Measurements from ENCODE around the gene DPP9.

The DPP9 gene

GRCh38 chr19:4723595-4724514, at the start of gene DPP9:
DPP9 (minus strand) TSS chr19:4723842; CDS start chr19:4719906, 3,936 bp downstream.
- no peaks in the 10 kb centered on the region for H3K9me3 Mint-ChIP-seq
- H3K27ac Mint-ChIP-seq, result peak within 1 kb of the TSS; percentile 92
- peak within 1 kb of the TSS; percentile 99 for H3K4me3 Mint-ChIP-seq
- H3K4me1 Mint-ChIP-seq (ENCODE audit: low read depth), result peaks cover 24% of the 10 kb centered on the region
- peaks cover 20% of the 10 kb centered on the region for H3K36me3 Mint-ChIP-seq (ENCODE audit: low read depth)
- peaks cover 10% of the 10 kb centered on the region for H3K27me3 Mint-ChIP-seq (ENCODE audit: low read depth)

- peaks cover 4% of the 10 kb centered on the region for H3K4me1 Mint-ChIP-seq (ENCODE audit: low read depth)
- H3K4me3 Mint-ChIP-seq, result no peak overlapping the region
- H3K36me3 Mint-ChIP-seq (ENCODE audit: low read depth), result no peaks in the 10 kb centered on the region
- peak overlapping the region; percentile 15 for H3K27ac Mint-ChIP-seq
- H3K27me3 Mint-ChIP-seq (ENCODE audit: low read depth), result peaks cover 4% of the 10 kb centered on the region
- H3K9me3 Mint-ChIP-seq, result peaks cover 3% of the 10 kb centered on the region
These were observed 49.5 kb upstream of the DPP9 start for GRCh38 chr19:4773047-4773640.

- Mint-ChIP-seq H3K36me3 (ENCODE audit: low read depth) (no peaks in the 10 kb centered on the region), H3K4me1 (ENCODE audit: low read depth) (peaks cover 4% of the 10 kb centered on the region), H3K9me3 (peaks cover 3% of the 10 kb centered on the region), H3K27me3 (ENCODE audit: low read depth) (peaks cover 4% of the 10 kb centered on the region), H3K27ac (no peak overlapping the region), H3K4me3 (no peak overlapping the region)
These were observed 48.9 kb upstream of the DPP9 start for GRCh38 chr19:4772566-4772965.

- Mint-ChIP-seq H3K27ac (no peak overlapping the region), H3K36me3 (ENCODE audit: low read depth) (no peaks in the 10 kb centered on the region), H3K9me3 (peaks cover 3% of the 10 kb centered on the region), H3K27me3 (ENCODE audit: low read depth) (peaks cover 8% of the 10 kb centered on the region), H3K4me1 (ENCODE audit: low read depth) (peaks cover 4% of the 10 kb centered on the region), H3K4me3 (no peak overlapping the region)
These were observed 45.5 kb upstream of the DPP9 start for GRCh38 chr19:4768934-4769777.

- no peak overlapping the region for H3K4me3 Mint-ChIP-seq
- H3K4me1 Mint-ChIP-seq (ENCODE audit: low read depth), result peaks cover 3% of the 10 kb centered on the region
- H3K27ac Mint-ChIP-seq, result no peak overlapping the region
- no peaks in the 10 kb centered on the region for H3K36me3 Mint-ChIP-seq (ENCODE audit: low read depth)
- H3K9me3 Mint-ChIP-seq, result no peaks in the 10 kb centered on the region
- peaks cover 12% of the 10 kb centered on the region for H3K27me3 Mint-ChIP-seq (ENCODE audit: low read depth)
These were observed 40.7 kb upstream of the DPP9 start for GRCh38 chr19:4764393-4764660.

GRCh38 chr19:4763021-4763420, 39.4 kb upstream of the DPP9 start:
- Mint-ChIP-seq H3K4me3 (no peak overlapping the region), H3K27me3 (ENCODE audit: low read depth) (peaks cover 16% of the 10 kb centered on the region), H3K27ac (no peak overlapping the region), H3K9me3 (no peaks in the 10 kb centered on the region), H3K36me3 (ENCODE audit: low read depth) (no peaks in the 10 kb centered on the region), H3K4me1 (ENCODE audit: low read depth) (peaks cover 3% of the 10 kb centered on the region)

- no peaks in the 10 kb centered on the region for H3K9me3 Mint-ChIP-seq
- H3K36me3 Mint-ChIP-seq (ENCODE audit: low read depth), result no peaks in the 10 kb centered on the region
- H3K27ac Mint-ChIP-seq, result no peak overlapping the region
- peaks cover 3% of the 10 kb centered on the region for H3K4me1 Mint-ChIP-seq (ENCODE audit: low read depth)
- H3K27me3 Mint-ChIP-seq (ENCODE audit: low read depth), result peaks cover 12% of the 10 kb centered on the region
- H3K4me3 Mint-ChIP-seq, result peak overlapping the region; percentile 31
These were observed 36.6 kb upstream of the DPP9 start for GRCh38 chr19:4760285-4760650.

GRCh38 chr19:4759388-4760284, 36.0 kb upstream of the DPP9 start:
- Mint-ChIP-seq H3K9me3 (no peaks in the 10 kb centered on the region), H3K4me3 (no peak overlapping the region), H3K4me1 (ENCODE audit: low read depth) (peaks cover 3% of the 10 kb centered on the region), H3K27ac (no peak overlapping the region), H3K27me3 (ENCODE audit: low read depth) (peaks cover 12% of the 10 kb centered on the region), H3K36me3 (ENCODE audit: low read depth) (no peaks in the 10 kb centered on the region)

- H3K27me3 Mint-ChIP-seq (ENCODE audit: low read depth), result peaks cover 12% of the 10 kb centered on the region
- no peaks in the 10 kb centered on the region for H3K36me3 Mint-ChIP-seq (ENCODE audit: low read depth)
- H3K27ac Mint-ChIP-seq, result no peak overlapping the region
- H3K4me1 Mint-ChIP-seq (ENCODE audit: low read depth), result peaks cover 3% of the 10 kb centered on the region
- no peak overlapping the region for H3K4me3 Mint-ChIP-seq
- H3K9me3 Mint-ChIP-seq, result no peaks in the 10 kb centered on the region
These were observed 35.0 kb upstream of the DPP9 start for GRCh38 chr19:4758659-4759058.

GRCh38 chr19:4758082-4758481, 34.4 kb upstream of the DPP9 start:
- no peaks in the 10 kb centered on the region for H3K36me3 Mint-ChIP-seq (ENCODE audit: low read depth)
- H3K27ac Mint-ChIP-seq, result no peak overlapping the region
- peaks cover 12% of the 10 kb centered on the region for H3K27me3 Mint-ChIP-seq (ENCODE audit: low read depth)
- peaks cover 3% of the 10 kb centered on the region for H3K4me1 Mint-ChIP-seq (ENCODE audit: low read depth)
- no peak overlapping the region for H3K4me3 Mint-ChIP-seq
- no peaks in the 10 kb centered on the region for H3K9me3 Mint-ChIP-seq

- Mint-ChIP-seq H3K36me3 (ENCODE audit: low read depth) (no peaks in the 10 kb centered on the region), H3K4me3 (no peak overlapping the region)
These were observed 31.8 kb upstream of the DPP9 start for GRCh38 chr19:4755459-4755858.

GRCh38 chr19:4754248-4754647, 30.6 kb upstream of the DPP9 start:
- H3K27ac Mint-ChIP-seq, result no peak overlapping the region
- H3K36me3 Mint-ChIP-seq (ENCODE audit: low read depth), result no peaks in the 10 kb centered on the region
- no peaks in the 10 kb centered on the region for H3K9me3 Mint-ChIP-seq
- peaks cover 8% of the 10 kb centered on the region for H3K27me3 Mint-ChIP-seq (ENCODE audit: low read depth)
- no peak overlapping the region for H3K4me3 Mint-ChIP-seq
- no peaks in the 10 kb centered on the region for H3K4me1 Mint-ChIP-seq (ENCODE audit: low read depth)

More at GRCh38 chr19:4755459-4755858, 31.8 kb upstream of the DPP9 start:
- Mint-ChIP-seq H3K27ac (no peak overlapping the region), H3K27me3 (ENCODE audit: low read depth) (peaks cover 7% of the 10 kb centered on the region), H3K9me3 (no peaks in the 10 kb centered on the region), H3K4me1 (ENCODE audit: low read depth) (peaks cover 3% of the 10 kb centered on the region)

GRCh38 chr19:4749870-4750590, 26.4 kb upstream of the DPP9 start:
- H3K4me3 Mint-ChIP-seq, result no peak overlapping the region
- peaks cover 18% of the 10 kb centered on the region for H3K27me3 Mint-ChIP-seq (ENCODE audit: low read depth)
- no peaks in the 10 kb centered on the region for H3K36me3 Mint-ChIP-seq (ENCODE audit: low read depth)
- no peaks in the 10 kb centered on the region for H3K9me3 Mint-ChIP-seq
- H3K4me1 Mint-ChIP-seq (ENCODE audit: low read depth), result no peaks in the 10 kb centered on the region
- H3K27ac Mint-ChIP-seq, result no peak overlapping the region

All from T-helper 1 cell treated with Interleukin-12 subunit alpha and Interleukin-12 subunit beta and Interleukin-4 antibody, amounts not matched to agents 30 μg/mL and 1 μg/mL, for 36 hours (primary cell).